ENCODE results near the gene ELAPOR2.

DNA sequence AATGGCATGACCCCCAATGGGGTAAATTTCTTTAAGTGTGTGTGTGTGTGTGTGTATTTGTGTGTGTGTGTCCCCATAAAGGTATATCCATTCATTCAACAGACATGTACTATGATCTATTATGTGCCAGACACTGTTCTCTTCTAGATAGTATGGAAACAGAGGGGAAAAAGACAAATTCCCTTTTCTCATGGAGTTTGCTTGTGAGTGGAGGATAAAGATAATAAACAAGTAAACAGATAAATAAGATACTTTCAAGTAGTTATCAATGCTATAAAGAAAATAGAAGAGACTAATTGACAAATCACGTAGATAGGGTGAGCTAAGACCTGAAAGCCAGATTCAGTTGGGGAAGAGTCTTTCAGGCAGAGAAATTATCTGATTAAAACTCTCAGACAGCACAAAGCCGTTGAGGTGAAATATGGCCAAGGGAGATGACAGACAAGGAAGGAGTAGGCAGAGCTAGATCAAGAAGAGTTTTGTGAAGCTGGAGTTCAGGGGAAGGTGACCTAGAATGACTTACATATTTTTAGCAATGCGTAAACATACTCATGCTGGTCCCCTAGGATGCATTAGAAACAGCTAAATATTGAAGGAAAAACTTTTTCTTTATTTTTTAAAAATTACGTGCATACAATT, 47.6 kb upstream of the ELAPOR2 start:
- TF ChIP-seq POLR2AphosphoS5 (IDR thresholded peaks at IDR 0.05; ENCODE audit: low read depth, low read length) (no peak), YY1 (IDR thresholded peaks at IDR 0.05; ENCODE audit: low read depth) (no peak), GABPA (IDR thresholded peaks at IDR 0.05; ENCODE audit: low read depth) (no peak), NRF1 (IDR thresholded peaks at IDR 0.05; ENCODE audit: low read depth, low read length) (no peak), RAD21 (IDR thresholded peaks at IDR 0.05; ENCODE audit: low read length) (no peak), EP300 (IDR thresholded peaks at IDR 0.05; ENCODE audit: borderline replicate concordance in 1 of 2, low read depth in 1 of 2, low read length in 1 of 2) (no peak), EZH2phosphoT487 (IDR thresholded peaks at IDR 0.05; ENCODE audit: borderline replicate concordance, low read depth) (no peak), RFX5 (IDR thresholded peaks at IDR 0.05; ENCODE audit: low read length) (no peak), JUND (IDR thresholded peaks at IDR 0.05) (no peak), SIN3A (IDR thresholded peaks at IDR 0.05; ENCODE audit: borderline replicate concordance, low read depth, low read length) (no peak), MXI1 (IDR thresholded peaks at IDR 0.05; ENCODE audit: low read depth, low read length) (no peak)
- TF ChIP-seq, protein P1, sequence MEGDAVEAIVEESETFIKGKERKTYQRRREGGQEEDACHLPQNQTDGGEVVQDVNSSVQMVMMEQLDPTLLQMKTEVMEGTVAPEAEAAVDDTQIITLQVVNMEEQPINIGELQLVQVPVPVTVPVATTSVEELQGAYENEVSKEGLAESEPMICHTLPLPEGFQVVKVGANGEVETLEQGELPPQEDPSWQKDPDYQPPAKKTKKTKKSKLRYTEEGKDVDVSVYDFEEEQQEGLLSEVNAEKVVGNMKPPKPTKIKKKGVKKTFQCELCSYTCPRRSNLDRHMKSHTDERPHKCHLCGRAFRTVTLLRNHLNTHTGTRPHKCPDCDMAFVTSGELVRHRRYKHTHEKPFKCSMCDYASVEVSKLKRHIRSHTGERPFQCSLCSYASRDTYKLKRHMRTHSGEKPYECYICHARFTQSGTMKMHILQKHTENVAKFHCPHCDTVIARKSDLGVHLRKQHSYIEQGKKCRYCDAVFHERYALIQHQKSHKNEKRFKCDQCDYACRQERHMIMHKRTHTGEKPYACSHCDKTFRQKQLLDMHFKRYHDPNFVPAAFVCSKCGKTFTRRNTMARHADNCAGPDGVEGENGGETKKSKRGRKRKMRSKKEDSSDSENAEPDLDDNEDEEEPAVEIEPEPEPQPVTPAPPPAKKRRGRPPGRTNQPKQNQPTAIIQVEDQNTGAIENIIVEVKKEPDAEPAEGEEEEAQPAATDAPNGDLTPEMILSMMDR (IDR thresholded peaks at IDR 0.05): no peak
- TF ChIP-seq, protein P2, sequence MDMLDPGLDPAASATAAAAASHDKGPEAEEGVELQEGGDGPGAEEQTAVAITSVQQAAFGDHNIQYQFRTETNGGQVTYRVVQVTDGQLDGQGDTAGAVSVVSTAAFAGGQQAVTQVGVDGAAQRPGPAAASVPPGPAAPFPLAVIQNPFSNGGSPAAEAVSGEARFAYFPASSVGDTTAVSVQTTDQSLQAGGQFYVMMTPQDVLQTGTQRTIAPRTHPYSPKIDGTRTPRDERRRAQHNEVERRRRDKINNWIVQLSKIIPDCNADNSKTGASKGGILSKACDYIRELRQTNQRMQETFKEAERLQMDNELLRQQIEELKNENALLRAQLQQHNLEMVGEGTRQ (IDR thresholded peaks at IDR 0.05; ENCODE audit: borderline replicate concordance, low read depth, low read length): no peak

Measured in SK-N-SH (cell line).